ENCODE data around the gene LRBA. TPM values are rescaled to one million over a fixed set of nuclear protein-coding genes. Genes with fewer than 3 reads are reported as not detected.

Gene LRBA
- total RNA-seq, 2 donors from 2014 or later = 55.5 to 77.7 TPM

- no peak overlapping the region for H3K4me3 ChIP-seq
- intact Hi-C loops (cut with DNase I) = no loop called here
- no peaks in the 10 kb centered on the region for H3K27me3 ChIP-seq
- no peak for DNase-seq
- H3K4me1 ChIP-seq = no peaks in the 10 kb centered on the region
- no peak overlapping the region for H3K27ac ChIP-seq
- H3K36me3 ChIP-seq = no peaks in the 10 kb centered on the region
- no peak for TF ChIP-seq CTCF (IDR thresholded peaks at IDR 0.05)
- H3K9ac ChIP-seq (ENCODE audit: low read depth in 2 of 2, low read length in 2 of 2) = no peak overlapping the region
- no peaks in the 10 kb centered on the region for H3K9me3 ChIP-seq
Observed at GRCh38 chr4:150773729-150774449, 241.2 kb downstream of the LRBA start.

GRCh38 chr4:150773032-150773431, 242.1 kb downstream of the LRBA start:
- H3K27me3 ChIP-seq = no peaks in the 10 kb centered on the region
- no peak for DNase-seq
- H3K36me3 ChIP-seq = no peaks in the 10 kb centered on the region
- intact Hi-C loops (cut with DNase I) = no loop called here
- no peak overlapping the region for H3K27ac ChIP-seq
- no peaks in the 10 kb centered on the region for H3K9me3 ChIP-seq
- no peak overlapping the region for H3K4me3 ChIP-seq
- H3K9ac ChIP-seq (ENCODE audit: low read depth in 2 of 2, low read length in 2 of 2) = no peak overlapping the region
- H3K4me1 ChIP-seq = no peaks in the 10 kb centered on the region
- no peak for TF ChIP-seq CTCF (IDR thresholded peaks at IDR 0.05)

GRCh38 chr4:150771382-150771781, 243.7 kb downstream of the LRBA start:
- Histone ChIP-seq H3K36me3 (no peaks in the 10 kb centered on the region), H3K27me3 (no peaks in the 10 kb centered on the region), H3K9ac (ENCODE audit: low read depth in 2 of 2, low read length in 2 of 2) (no peak overlapping the region), H3K9me3 (no peaks in the 10 kb centered on the region), H3K27ac (no peak overlapping the region), H3K4me3 (no peak overlapping the region), H3K4me1 (no peaks in the 10 kb centered on the region)
- no peak for TF ChIP-seq CTCF (IDR thresholded peaks at IDR 0.05)
- no peak for DNase-seq
- intact Hi-C loops (cut with DNase I) = no loop called here

GRCh38 chr4:150769845-150770244, 245.2 kb downstream of the LRBA start:
- intact Hi-C loops (cut with DNase I) = no loop called here
- H3K27ac ChIP-seq = no peak overlapping the region

GRCh38 chr4:150769248-150769647, 245.8 kb downstream of the LRBA start:
- Histone ChIP-seq H3K27me3 (no peaks in the 10 kb centered on the region), H3K27ac (no peak overlapping the region), H3K9ac (ENCODE audit: low read depth in 2 of 2, low read length in 2 of 2) (no peak overlapping the region), H3K4me1 (no peaks in the 10 kb centered on the region), H3K36me3 (no peaks in the 10 kb centered on the region), H3K4me3 (no peak overlapping the region), H3K9me3 (no peaks in the 10 kb centered on the region)
- no peak for DNase-seq
- intact Hi-C loops (cut with DNase I) = no loop called here
- no peak for TF ChIP-seq CTCF (IDR thresholded peaks at IDR 0.05)

More at GRCh38 chr4:150769845-150770244, 245.2 kb downstream of the LRBA start:
- no peak for DNase-seq
- Histone ChIP-seq H3K9ac (ENCODE audit: low read depth in 2 of 2, low read length in 2 of 2) (no peak overlapping the region), H3K9me3 (no peaks in the 10 kb centered on the region), H3K36me3 (no peaks in the 10 kb centered on the region), H3K4me3 (no peak overlapping the region), H3K27me3 (no peaks in the 10 kb centered on the region), H3K4me1 (no peaks in the 10 kb centered on the region)
- no peak for TF ChIP-seq CTCF (IDR thresholded peaks at IDR 0.05)

All from colonic mucosa (tissue), 4 donors.